H1 (cell line): ENCODE results near the gene MARCHF10. TPM values are rescaled to one million over a fixed set of nuclear protein-coding genes. Genes with fewer than 3 reads are reported as not detected.
"Not testable (repeated sequence)": the region's sequence is repeated elsewhere in the genome, so short reads cannot be mapped to it uniquely, and the experiment has no call there.

Experiments
- CTCF ChIA-PET: fragments of 300-600 bp; sonication (Branson Sonifier 250); formaldehyde crosslinking; loops from one replicate; lab custom pipeline; 2021; ENCODE audit not compliant: partially characterized antibody; lab: Charles Lee
- POLR2A ChIA-PET: fragments of 300-600 bp; sonication (Branson Sonifier 250); formaldehyde crosslinking; loops from one replicate; lab custom pipeline; 2021; ENCODE audit warnings: inconsistent platforms; ENCODE audit not compliant: partially characterized antibody; lab: Charles Lee
- DNase-seq, 2 experiments: peaks; one replicate each; pipeline versions ENCODE4 v3.0.0 to v3.0.0-alpha.2; 2010 to 2022; ENCODE audit warnings: low spot score in 2 of 2, low read depth in 1 of 2, mixed read lengths in 1 of 2
- FAIRE-seq: peaks from 2 replicates; lab custom pipeline; 2011; peaks lifted over from hg19 to GRCh38; lab: Jason Lieb, UNC
- H2AFZ ChIP-seq: 2 replicates; pipeline ENCODE4 v1.8.1; 2012; ENCODE audit warnings: low read length, inconsistent platforms
- H2AK5ac ChIP-seq: 2 replicates; pipeline ENCODE4 v1.6.1; 2013; ENCODE audit warnings: low read depth, low read length
- H2BK120ac ChIP-seq: replicated peaks from 2 replicates; pipeline ENCODE3; 2013; ENCODE audit warnings: low read depth, low read length, inconsistent platforms
- H2BK12ac ChIP-seq: 2 replicates; pipeline ENCODE4 v1.6.1; 2013; ENCODE audit warnings: low read depth, low read length
- H2BK15ac ChIP-seq: 2 replicates; pipeline ENCODE4 v1.6.1; 2013; ENCODE audit warnings: low read length
- H2BK20ac ChIP-seq: 2 replicates; pipeline ENCODE4 v1.6.1; 2013; ENCODE audit warnings: low read length
- H2BK5ac ChIP-seq: 2 replicates; pipeline ENCODE4 v1.6.1; 2013; ENCODE audit warnings: low read depth, low read length
- H3K14ac ChIP-seq: 2 replicates; pipeline ENCODE4 v1.6.1; 2013; ENCODE audit warnings: inconsistent platforms; ENCODE audit not compliant: insufficient read length
- H3K18ac ChIP-seq: 2 replicates; pipeline ENCODE4 v1.6.1; 2013; ENCODE audit warnings: low read length; ENCODE audit errors: extremely low read depth
- H3K23ac ChIP-seq: 2 replicates; pipeline ENCODE4 v1.6.1; 2013; ENCODE audit warnings: inconsistent platforms; ENCODE audit not compliant: insufficient read length
- H3K23me2 ChIP-seq: 2 replicates; pipeline ENCODE4 v1.6.1; 2013; ENCODE audit warnings: low read depth, low read length
- H3K27ac ChIP-seq: 2 replicates; pipeline ENCODE4 v1.6.1; 2011; ENCODE audit warnings: low read depth, low read length, inconsistent platforms
- H3K27me3 ChIP-seq, 4 experiments: replicated peaks in 1 of 4; 1 replicate in 1 of 4; 2 replicates in 3 of 4; pipeline versions ENCODE4 v1.6.1 to v1.8.1; 2011 to 2013; ENCODE audit warnings: low read length in 3 of 4, mild to moderate bottlenecking in 3 of 4, inconsistent platforms in 2 of 4, mixed read lengths in 2 of 4, moderate library complexity in 1 of 4; ENCODE audit not compliant: control insufficient read depth in 3 of 4, insufficient read depth in 3 of 4; ENCODE audit errors: extremely low read depth in 1 of 4
- H3K36me3 ChIP-seq, 4 experiments: 2 replicates each; pipeline versions ENCODE4 v1.6.1 to v1.8.1; 2011 to 2013; ENCODE audit warnings: mild to moderate bottlenecking in 4 of 4, low read length in 3 of 4, moderate library complexity in 2 of 4, control low read depth in 1 of 4, inconsistent platforms in 1 of 4; ENCODE audit not compliant: insufficient read depth in 4 of 4, control insufficient read depth in 2 of 4
- H3K4ac ChIP-seq: replicated peaks from 2 replicates; pipeline ENCODE3; 2013; ENCODE audit warnings: low read length, low read depth, mixed read lengths, inconsistent platforms; ENCODE audit not compliant: insufficient read length
- H3K4me1 ChIP-seq, 4 experiments: replicated peaks in 1 of 4; 1 replicate in 1 of 4; 2 replicates in 3 of 4; pipeline versions ENCODE4 v1.6.1 to v1.8.1; 2011 to 2013; ENCODE audit warnings: low read length in 3 of 4, inconsistent platforms in 2 of 4, mixed read lengths in 1 of 4; ENCODE audit not compliant: insufficient read depth in 4 of 4, control insufficient read depth in 3 of 4
- H3K4me2 ChIP-seq, 2 experiments: 2 replicates each; pipeline versions ENCODE4 v1.6.1 to v1.8.1; 2011 to 2013; ENCODE audit warnings: low read depth in 2 of 2, low read length in 2 of 2, control low read depth in 1 of 2, inconsistent platforms in 1 of 2, mild to moderate bottlenecking in 1 of 2; ENCODE audit not compliant: insufficient read depth in 1 of 2
- H3K4me3 ChIP-seq, 4 experiments: fragments of 200-600, 300-600 bp in 1 of 4; sonication (generic), shearing (Covaris generic), sonication (Bioruptor Twin) in 1 of 4; 2 replicates each; pipeline versions ENCODE4 v1.5.1 to v1.8.1; 2011 to 2016; ENCODE audit warnings: low read length in 4 of 4, low read depth in 3 of 4, control low read depth in 2 of 4, inconsistent platforms in 2 of 4, mild to moderate bottlenecking in 2 of 4, mixed read lengths in 1 of 4, moderate library complexity in 1 of 4; ENCODE audit not compliant: insufficient read depth in 2 of 4; ENCODE audit errors: extremely low read depth in 1 of 4
- H3K56ac ChIP-seq: replicated peaks from 2 replicates; pipeline ENCODE3; 2013; ENCODE audit warnings: low read depth, mild to moderate bottlenecking, mixed read lengths, low read length, inconsistent platforms; ENCODE audit not compliant: insufficient read length
- H3K79me1 ChIP-seq: 2 replicates; pipeline ENCODE4 v1.6.1; 2013; ENCODE audit warnings: low read depth, low read length, control low read depth
- H3K79me2 ChIP-seq, 2 experiments: 2 replicates each; pipeline versions ENCODE4 v1.6.1 to v1.8.1; 2012 to 2013; ENCODE audit warnings: low read length in 2 of 2, mild to moderate bottlenecking in 2 of 2, inconsistent platforms in 1 of 2; ENCODE audit not compliant: insufficient read depth in 2 of 2, control insufficient read depth in 1 of 2
- H3K9ac ChIP-seq, 4 experiments: replicated peaks in 1 of 4; 1 replicate in 1 of 4; 2 replicates in 3 of 4; pipeline versions ENCODE4 v1.6.1 to v1.8.1; 2011 to 2013; ENCODE audit warnings: low read depth in 3 of 4, low read length in 3 of 4, control low read depth in 2 of 4, mild to moderate bottlenecking in 2 of 4, moderate library complexity in 2 of 4, inconsistent platforms in 1 of 4; ENCODE audit errors: extremely low read depth in 1 of 4
- H3K9me3 ChIP-seq, 2 experiments: 2 replicates each; pipeline versions ENCODE4 v1.6.1 to v1.8.1; 2012 to 2013; ENCODE audit warnings: mild to moderate bottlenecking in 2 of 2, moderate library complexity in 2 of 2, control low read depth in 1 of 2, inconsistent platforms in 1 of 2, low read depth in 1 of 2, low read length in 1 of 2, mixed read lengths in 1 of 2; ENCODE audit not compliant: insufficient read depth in 2 of 2
- H4K20me1 ChIP-seq, 2 experiments: replicated peaks in 1 of 2; 2 replicates each; pipeline versions ENCODE3 to v1.8.1; 2011 to 2013; ENCODE audit warnings: inconsistent platforms in 2 of 2, low read length in 2 of 2, mild to moderate bottlenecking in 1 of 2; ENCODE audit not compliant: insufficient read depth in 2 of 2, control insufficient read depth in 1 of 2
- H4K5ac ChIP-seq: 2 replicates; pipeline ENCODE4 v1.6.1; 2013; ENCODE audit warnings: low read length, low read depth, mixed read lengths, inconsistent platforms; ENCODE audit not compliant: insufficient read length
- H4K8ac ChIP-seq: 2 replicates; pipeline ENCODE4 v1.8.0; 2013; ENCODE audit warnings: mild to moderate bottlenecking, moderate library complexity, low read length, inconsistent platforms; ENCODE audit not compliant: insufficient read depth; ENCODE audit errors: extremely low read depth
- H4K91ac ChIP-seq: replicated peaks from 2 replicates; pipeline ENCODE3; 2013; ENCODE audit warnings: low read length, mixed read lengths, inconsistent platforms; ENCODE audit not compliant: insufficient read length
- WGBS, 2 experiments: shearing (Covaris generic) in 1 of 2; methylation state at CpG; one replicate each; pipeline versions ENCODE4 v1.1.6 to v1.1.7; 2013 to 2015; ENCODE audit warnings: low lambda C conversion rate in 2 of 2, mixed read lengths in 2 of 2, inconsistent platforms in 1 of 2, low coverage in 1 of 2, missing lambda C conversion rate in 1 of 2; ENCODE audit not compliant: insufficient replicate concordance in 2 of 2, insufficient coverage in 1 of 2, insufficient read length in 1 of 2; ENCODE audit errors: extremely low coverage in 1 of 2, missing lambda C conversion rate in 1 of 2; 5-methylcytosine and 5-hydroxymethylcytosine counted together
- polyA plus RNA-seq, 7 experiments: library from polyadenylated mRNA; depleted of rRNA in 3 of 7; stranded (reverse) in 5 of 7; unstranded in 2 of 7; fragments of >200 nt in 5 of 7; fragments of 200-250 nt in 2 of 7; gene quantifications; 1 replicate in 5 of 7; 2 replicates in 1 of 7; 4 replicates in 1 of 7; pipeline versions ENCODE4 v1.2.1 to v1.2.3, GENCODE V29; 2011 to 2013; ENCODE audit warnings: missing spikeins in 2 of 7, mixed read lengths in 2 of 7
- total RNA-seq: library from RNA; stranded (reverse); fragmentation: NEBNext Ultra II Directional; extraction: Animal tissue kit (Norgen Biotek cat#: 25700); gene quantifications from 2 replicates; pipeline ENCODE4 v1.2.1, GENCODE V29; 2021

Gene MARCHF10
- total and polyA plus RNA-seq, 2 of the 8 experiments (the other 6 are each of a cell fraction or from before 2014, with no cell fraction given) = 0.48 to 0.73 TPM

- 96% methylated on average over 1 of the region's 1 CpG; no CpG with 5 or more reads in 1 of the 2 experiments for WGBS, 2 experiments
- CTCF ChIA-PET, H3K79me1 ChIP-seq, H3K27me3 ChIP-seq, H3K79me2 ChIP-seq, H2AK5ac ChIP-seq, POLR2A ChIA-PET, H3K9ac ChIP-seq, H3K23ac ChIP-seq, H3K4me1 ChIP-seq, H2BK120ac ChIP-seq, H3K36me3 ChIP-seq, FAIRE-seq, H2AFZ ChIP-seq, H2BK5ac ChIP-seq, H3K4ac ChIP-seq, H2BK12ac ChIP-seq, H3K9me3 ChIP-seq, H3K27ac ChIP-seq, DNase-seq, H3K18ac ChIP-seq, H4K91ac ChIP-seq, H2BK20ac ChIP-seq, H4K8ac ChIP-seq, H2BK15ac ChIP-seq, H3K23me2 ChIP-seq, H3K56ac ChIP-seq, H4K5ac ChIP-seq, H3K14ac ChIP-seq, H3K4me3 ChIP-seq, H3K4me2 ChIP-seq, H4K20me1 ChIP-seq: not testable (repeated sequence)
Observed at GRCh38 chr17:62785983-62786382, 22.1 kb downstream of the MARCHF10 start.
